Measurements from ENCODE around the gene COL6A1.

COL6A1 gene

DNA sequence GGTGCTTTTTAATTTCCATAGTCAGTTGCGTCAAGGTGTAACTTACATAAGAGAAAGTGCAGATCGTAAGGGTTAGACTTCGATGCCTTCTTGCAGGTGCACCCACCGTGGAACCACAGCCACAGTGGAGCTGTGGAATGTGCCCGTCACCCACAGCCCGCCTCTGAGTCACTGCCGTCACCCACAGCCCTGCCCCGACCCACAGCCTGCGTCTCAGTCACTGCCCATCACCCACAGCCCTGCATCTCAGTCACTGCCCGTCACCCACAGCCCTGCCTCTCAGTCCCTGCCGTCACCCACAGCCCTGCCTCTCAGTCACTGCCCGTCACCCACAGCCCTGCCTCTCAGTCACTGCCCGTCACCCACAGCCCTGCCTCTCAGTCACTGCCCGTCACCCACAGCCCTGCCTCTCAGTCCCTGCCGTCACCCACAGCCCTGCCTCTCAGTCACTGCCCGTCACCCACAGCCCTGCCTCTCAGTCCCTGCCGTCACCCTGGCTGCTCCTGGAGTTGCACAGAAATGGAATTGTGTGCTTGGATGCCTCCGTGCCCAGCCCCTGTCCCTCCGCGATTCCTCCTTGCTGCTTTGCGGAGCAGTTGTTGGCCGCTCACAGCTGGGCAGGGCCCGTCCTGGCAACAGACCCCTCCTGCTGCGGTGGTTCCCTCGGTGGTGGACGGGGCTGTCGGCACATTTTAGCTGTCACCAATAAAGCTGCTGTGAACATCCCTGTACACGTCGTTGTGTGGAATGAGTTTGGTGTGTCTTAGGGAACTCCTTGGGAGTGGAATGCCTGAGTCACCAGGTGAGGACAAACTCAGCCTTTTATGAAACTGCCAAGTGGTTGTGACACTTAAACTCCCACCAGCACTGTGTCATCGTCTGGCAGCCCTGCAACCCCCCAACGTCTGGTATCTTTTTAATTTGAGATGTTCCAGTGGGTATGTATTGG, 71.4 kb downstream of the COL6A1 start:
- no peak for DNase-seq

DNA sequence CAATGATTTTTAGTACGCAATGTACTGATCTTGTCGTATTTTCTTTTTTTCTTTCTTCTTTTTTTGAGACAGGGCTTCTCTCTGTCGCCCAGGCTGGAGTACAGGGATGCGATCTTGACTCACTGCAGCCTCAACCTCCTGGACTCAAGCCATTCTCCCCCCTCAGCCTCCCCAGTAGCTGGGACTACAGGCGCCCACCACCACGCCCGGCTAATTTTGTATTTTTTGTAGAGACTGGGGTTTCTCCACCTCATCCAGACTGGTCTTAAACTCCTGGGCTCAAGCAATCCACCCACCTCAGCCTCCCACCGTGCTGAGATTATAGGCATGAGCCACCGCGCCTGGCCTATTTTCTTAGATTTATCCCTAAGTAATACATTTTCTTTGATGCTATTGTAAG, 72.5 kb downstream of the COL6A1 start:
- no peak for DNase-seq

DNA sequence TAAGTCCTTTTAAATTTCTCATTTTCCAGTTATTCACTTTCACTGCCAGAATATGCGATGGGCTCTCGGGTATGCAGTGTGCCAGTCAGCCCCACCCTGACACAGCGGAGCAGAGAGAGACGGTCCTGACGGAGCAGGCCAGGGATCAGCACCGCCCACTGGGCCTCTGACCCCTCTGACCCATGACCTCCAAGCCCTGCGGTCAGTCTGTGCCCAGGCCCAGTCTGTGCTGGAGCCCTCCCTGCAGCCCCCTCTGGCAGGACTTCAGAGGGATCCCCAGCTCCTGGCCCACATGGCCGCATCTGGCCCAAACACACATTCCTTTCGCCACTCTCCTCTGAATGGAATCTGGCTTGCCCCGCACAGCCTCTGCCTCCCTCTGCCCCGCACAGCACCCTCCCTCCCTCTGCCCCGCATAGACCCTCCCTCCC, 72.9 kb downstream of the COL6A1 start:
- DNase-seq = no peak

Data from SIG-M5 (cell line).